Muscle layer of colon (tissue), 2 donors: ENCODE measurements around the gene AGTR1.

Experiments used
- H3K27ac ChIP-seq: one replicate; pipeline ENCODE4 v1.7.0; 2013; ENCODE audit warnings: low read depth, mild to moderate bottlenecking, low read length, moderate library complexity
- H3K27me3 ChIP-seq, 2 donors: one replicate each; pipeline ENCODE4 v1.7.0; 2013; ENCODE audit warnings: low read length in 2 of 2, mild to moderate bottlenecking in 2 of 2; ENCODE audit not compliant: insufficient read depth in 2 of 2, control insufficient read depth in 1 of 2
- H3K36me3 ChIP-seq: one replicate; pipeline ENCODE4 v1.7.0; 2013; ENCODE audit warnings: mild to moderate bottlenecking, low read length; ENCODE audit not compliant: insufficient read depth
- H3K4me1 ChIP-seq: one replicate; pipeline ENCODE4 v1.7.0; 2013; ENCODE audit warnings: mild to moderate bottlenecking, low read length; ENCODE audit not compliant: insufficient read depth
- H3K4me3 ChIP-seq, 2 donors: one replicate each; pipeline ENCODE4 v1.7.0; 2013; ENCODE audit warnings: low read length in 2 of 2, low read depth in 1 of 2, mild to moderate bottlenecking in 1 of 2, moderate library complexity in 1 of 2
- H3K9ac ChIP-seq: one replicate; pipeline ENCODE4 v1.7.0; 2013; ENCODE audit warnings: low read length
- H3K9me3 ChIP-seq: one replicate; pipeline ENCODE4 v1.7.0; 2013; ENCODE audit warnings: mild to moderate bottlenecking, low read length
- donor health status: abdominal sarcoma.
- donor health status: Adenocarcinoma of cecum.

The AGTR1 gene

DNA sequence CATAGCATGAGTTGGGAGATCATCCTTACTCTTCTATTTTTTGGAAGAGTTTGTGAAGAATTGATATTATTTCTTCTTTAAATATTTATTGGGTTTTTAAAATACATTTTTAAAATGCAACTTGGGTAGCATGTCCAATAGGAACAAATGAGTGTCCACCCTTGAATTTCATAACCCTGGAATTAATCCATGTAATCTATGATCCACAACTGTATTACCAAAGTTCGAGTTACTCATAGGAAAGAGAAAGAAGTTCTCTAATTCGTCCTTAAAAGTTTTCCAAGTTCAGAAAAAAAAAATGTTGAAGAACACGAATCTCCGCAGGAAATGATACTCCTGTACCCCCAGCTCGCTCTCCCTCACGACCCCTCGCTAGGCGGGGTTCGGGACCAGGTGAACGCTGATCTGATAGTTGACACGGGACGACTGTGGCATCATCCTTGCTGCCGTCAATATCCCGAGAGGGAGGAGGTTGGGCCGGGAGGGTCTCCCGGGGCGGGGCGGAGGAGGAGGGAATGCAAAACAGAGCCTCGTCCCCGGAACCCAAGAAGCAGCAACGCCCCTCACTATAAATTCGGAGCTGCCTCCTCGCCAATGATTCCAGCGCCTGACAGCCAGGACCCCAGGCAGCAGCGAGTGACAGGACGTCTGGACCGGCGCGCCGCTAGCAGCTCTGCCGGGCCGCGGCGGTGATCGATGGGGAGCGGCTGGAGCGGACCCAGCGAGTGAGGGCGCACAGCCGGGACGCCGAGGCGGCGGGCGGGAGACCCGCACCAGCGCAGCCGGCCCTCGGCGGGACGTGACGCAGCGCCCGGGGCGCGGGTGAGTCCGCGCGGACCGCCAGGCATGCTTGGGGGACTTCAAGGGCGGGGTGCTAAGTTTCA lies at the start of gene AGTR1:
TSS of gene AGTR1 (plus strand) at position 598 of the 884 bp plus-strand sequence. CDS start 43,133 bp downstream, outside the sequence.
- H3K27ac ChIP-seq = peak within 1 kb of the TSS; percentile 61
- H3K4me3 ChIP-seq = peak within 1 kb of the TSS; percentile 79 to 88
- no peaks in the 10 kb centered on the region for H3K9me3 ChIP-seq
- H3K27me3 ChIP-seq = no peaks in the 10 kb centered on the region
- H3K4me1 ChIP-seq = peaks cover 3% of the 10 kb centered on the region
- H3K36me3 ChIP-seq = no peaks in the 10 kb centered on the region
- peak within 1 kb of the TSS; percentile 78 for H3K9ac ChIP-seq

DNA sequence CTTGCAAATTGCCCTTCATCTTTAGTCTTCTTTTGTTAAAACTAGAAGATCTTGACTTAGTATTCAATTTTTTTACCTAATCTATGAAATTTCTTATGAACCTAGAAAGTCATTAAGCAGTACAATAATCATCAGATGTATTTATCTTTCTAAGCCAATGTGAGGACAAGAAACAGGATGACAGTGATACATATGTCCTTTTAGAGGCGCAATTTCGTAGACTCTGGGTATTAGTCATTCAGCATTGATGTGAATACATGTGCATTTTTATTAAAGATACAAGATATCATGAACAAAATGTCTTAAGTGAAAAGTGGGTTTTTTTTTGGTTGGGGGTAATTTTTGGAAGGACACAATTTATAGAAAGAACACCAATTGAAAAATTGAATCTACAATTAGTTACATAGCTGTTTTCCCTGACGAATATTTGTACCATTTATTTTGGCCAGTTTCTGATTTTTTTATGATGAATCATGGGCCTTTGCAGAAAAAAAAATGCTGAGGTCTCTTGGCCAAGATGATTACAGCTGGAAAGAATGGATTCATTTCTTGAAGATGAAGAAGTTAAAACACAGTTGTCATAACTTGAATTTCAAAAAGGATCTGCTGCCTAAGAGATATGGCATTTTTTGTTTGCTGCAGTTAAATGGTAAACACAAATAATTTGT lies 48.9 kb upstream of the AGTR1 start:
- H3K4me3 ChIP-seq = no peak overlapping the region
- H3K9me3 ChIP-seq = no peaks in the 10 kb centered on the region
- H3K27me3 ChIP-seq = no peaks in the 10 kb centered on the region
- no peaks in the 10 kb centered on the region for H3K4me1 ChIP-seq
- H3K9ac ChIP-seq = no peak overlapping the region
- H3K27ac ChIP-seq = no peak overlapping the region
- H3K36me3 ChIP-seq = no peaks in the 10 kb centered on the region

- Histone ChIP-seq H3K4me1 (no peaks in the 10 kb centered on the region), H3K4me3 (no peak overlapping the region), H3K27me3 (no peaks in the 10 kb centered on the region), H3K27ac (no peak overlapping the region), H3K9me3 (no peaks in the 10 kb centered on the region), H3K9ac (no peak overlapping the region), H3K36me3 (no peaks in the 10 kb centered on the region)
These were observed 46.2 kb upstream of the AGTR1 start for GRCh38 chr3:148651549-148651948.

GRCh38 chr3:148654433-148654832 lies 43.3 kb upstream of the AGTR1 start:
- no peak overlapping the region for H3K9ac ChIP-seq
- H3K27me3 ChIP-seq = no peaks in the 10 kb centered on the region
- H3K4me3 ChIP-seq = no peak overlapping the region
- H3K27ac ChIP-seq = no peak overlapping the region
- H3K4me1 ChIP-seq = no peaks in the 10 kb centered on the region
- H3K9me3 ChIP-seq = no peaks in the 10 kb centered on the region
- H3K36me3 ChIP-seq = no peaks in the 10 kb centered on the region

- H3K27ac ChIP-seq = no peak overlapping the region
- no peak overlapping the region for H3K9ac ChIP-seq
- no peaks in the 10 kb centered on the region for H3K9me3 ChIP-seq
- H3K4me1 ChIP-seq = no peaks in the 10 kb centered on the region
- H3K4me3 ChIP-seq = no peak overlapping the region
- no peaks in the 10 kb centered on the region for H3K36me3 ChIP-seq
- no peaks in the 10 kb centered on the region for H3K27me3 ChIP-seq
These were observed 40.2 kb upstream of the AGTR1 start for GRCh38 chr3:148657470-148657869.

DNA sequence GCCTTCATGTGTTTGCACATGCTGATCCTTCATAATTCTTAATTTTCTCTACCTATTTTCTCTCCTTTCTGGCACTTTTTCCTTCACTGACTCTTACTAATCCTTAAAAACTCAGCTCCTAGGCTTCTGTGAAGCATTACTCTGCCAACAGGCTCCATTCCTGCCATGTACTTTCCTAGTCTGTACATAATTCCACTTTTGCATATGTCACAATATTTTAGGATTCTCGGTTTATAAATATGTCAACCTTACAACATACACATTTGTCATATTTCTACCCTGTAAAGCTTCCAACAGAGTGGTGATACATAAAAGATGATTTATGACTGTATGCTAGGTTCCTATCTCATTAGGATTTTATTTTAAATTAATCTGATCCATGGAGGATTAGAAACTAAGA lies 38.2 kb upstream of the AGTR1 start:
- Histone ChIP-seq H3K27me3 (no peaks in the 10 kb centered on the region), H3K9ac (no peak overlapping the region), H3K4me3 (no peak overlapping the region), H3K4me1 (no peaks in the 10 kb centered on the region), H3K9me3 (no peaks in the 10 kb centered on the region), H3K36me3 (no peaks in the 10 kb centered on the region), H3K27ac (no peak overlapping the region)

GRCh38 chr3:148680289-148680688 lies 17.4 kb upstream of the AGTR1 start:
- H3K4me1 ChIP-seq = no peaks in the 10 kb centered on the region
- H3K9me3 ChIP-seq = no peaks in the 10 kb centered on the region
- no peak overlapping the region for H3K4me3 ChIP-seq
- H3K36me3 ChIP-seq = no peaks in the 10 kb centered on the region
- no peaks in the 10 kb centered on the region for H3K27me3 ChIP-seq
- H3K9ac ChIP-seq = no peak overlapping the region
- no peak overlapping the region for H3K27ac ChIP-seq

GRCh38 chr3:148681080-148681479 lies 16.6 kb upstream of the AGTR1 start:
- no peak overlapping the region for H3K4me3 ChIP-seq
- no peaks in the 10 kb centered on the region for H3K36me3 ChIP-seq
- H3K27me3 ChIP-seq = no peaks in the 10 kb centered on the region
- H3K4me1 ChIP-seq = no peaks in the 10 kb centered on the region
- H3K27ac ChIP-seq = no peak overlapping the region
- no peaks in the 10 kb centered on the region for H3K9me3 ChIP-seq
- no peak overlapping the region for H3K9ac ChIP-seq

DNA sequence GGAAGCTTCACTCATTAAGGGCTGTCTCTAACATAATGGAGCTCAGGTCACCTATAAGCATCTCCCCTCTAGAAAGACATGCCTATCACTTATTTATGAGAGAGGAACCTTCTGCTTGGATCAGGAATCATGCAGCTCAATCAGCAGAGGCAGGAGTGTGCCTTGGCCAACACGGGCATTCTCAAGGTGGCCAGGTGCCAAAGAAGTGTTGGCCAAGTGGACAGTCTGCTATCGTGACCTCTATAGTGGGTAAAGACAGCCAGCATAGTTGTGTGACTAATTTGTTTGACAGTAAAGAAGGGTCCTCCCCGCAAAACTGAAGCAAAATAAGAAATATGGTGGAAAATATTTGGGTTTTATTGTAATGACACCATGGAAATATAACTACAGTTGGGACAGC lies 14.7 kb upstream of the AGTR1 start:
- Histone ChIP-seq H3K9ac (no peak overlapping the region), H3K36me3 (no peaks in the 10 kb centered on the region), H3K27me3 (no peaks in the 10 kb centered on the region)

GRCh38 chr3:148694116-148694515 lies 3.6 kb upstream of the AGTR1 start:
- H3K4me1 ChIP-seq = no peaks in the 10 kb centered on the region
- H3K4me3 ChIP-seq = no peak overlapping the region
- no peak overlapping the region for H3K27ac ChIP-seq
- no peaks in the 10 kb centered on the region for H3K36me3 ChIP-seq
- H3K27me3 ChIP-seq = no peaks in the 10 kb centered on the region
- no peaks in the 10 kb centered on the region for H3K9me3 ChIP-seq
- no peak overlapping the region for H3K9ac ChIP-seq

More for the DNA sequence above, 14.7 kb upstream of the AGTR1 start:
- Histone ChIP-seq H3K9me3 (no peaks in the 10 kb centered on the region), H3K27ac (no peak overlapping the region), H3K4me1 (no peaks in the 10 kb centered on the region), H3K4me3 (no peak overlapping the region)

GRCh38 chr3:148698190-148698810 lies 597 bp downstream of the AGTR1 start:
- Histone ChIP-seq H3K9ac (peak overlapping the region; percentile 78), H3K36me3 (no peaks in the 10 kb centered on the region), H3K27ac (peak overlapping the region; percentile 61)

More at GRCh38 chr3:148698190-148698810, 597 bp downstream of the AGTR1 start:
- Histone ChIP-seq H3K4me1 (peaks cover 3% of the 10 kb centered on the region), H3K9me3 (no peaks in the 10 kb centered on the region), H3K4me3 (peak overlapping the region; percentile 79 to 88), H3K27me3 (no peaks in the 10 kb centered on the region)
